SH-SY5Y (cell line): ENCODE results near the gene ABCC1.

Source experiments
- GATA2 ChIP-seq: IDR thresholded peaks from 2 replicates; pipeline ENCODE4 v1.6.1; 2011; ENCODE audit warnings: mild to moderate bottlenecking, low read depth, low read length
- GATA3 ChIP-seq: IDR thresholded peaks from 2 replicates; pipeline ENCODE4 v1.6.1; 2011; ENCODE audit warnings: low read depth, mild to moderate bottlenecking, low read length, moderate library complexity

DNA sequence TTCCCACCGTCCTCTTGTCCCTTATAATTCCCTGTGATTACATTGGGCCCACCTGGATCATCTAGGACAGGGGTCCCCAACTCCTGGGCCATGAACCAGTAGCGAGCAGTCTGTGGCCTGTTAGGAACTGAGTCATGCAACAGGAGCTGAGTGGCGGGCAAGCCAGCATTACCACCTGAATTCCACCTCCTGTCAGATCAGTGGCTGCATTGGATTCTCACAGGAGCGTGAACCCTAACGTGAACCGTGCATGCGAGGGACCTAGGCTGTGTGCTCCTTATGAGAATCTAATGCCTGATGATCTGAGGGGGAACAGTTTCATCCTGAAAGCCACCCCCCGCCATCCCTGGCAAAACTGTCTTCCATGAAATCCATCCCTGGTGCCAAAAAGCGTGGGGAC, 36.8 kb downstream of the ABCC1 start:
- TF ChIP-seq GATA2 (no peak), GATA3 (no peak)
